HepG2 (cell line): ENCODE results near the gene ITPRIP. TPM values are rescaled to one million over a fixed set of nuclear protein-coding genes. Genes with fewer than 3 reads are reported as not detected.

Source experiments
- BATF2 ChIP-seq: sonication (generic); formaldehyde crosslinking; IDR thresholded peaks from 2 replicates; pipeline ENCODE4 v1.8.0; 2022; ENCODE audit warnings: mild to moderate bottlenecking, missing genetic modification reagents, moderate library complexity
- CAMTA2 ChIP-seq: sonication (generic); formaldehyde crosslinking; IDR thresholded peaks from 2 replicates; pipeline ENCODE4 v1.4.0; 2020; ENCODE audit warnings: mild to moderate bottlenecking, missing genetic modification reagents, borderline replicate concordance
- HNRNPH1 ChIP-seq: fragments of 200-400 bp; formaldehyde crosslinking; optimal IDR thresholded peaks from 2 replicates; pipeline ENCODE3; 2017; ENCODE audit warnings: mild to moderate bottlenecking, low read depth, low read length
- KMT2A ChIP-seq: sonication (generic); formaldehyde crosslinking; IDR thresholded peaks from 2 replicates; pipeline ENCODE4 v1.4.0; 2020; ENCODE audit warnings: missing genetic modification reagents
- PBX3 ChIP-seq: sonication (generic); formaldehyde crosslinking; IDR thresholded peaks from 2 replicates; pipeline ENCODE4 v1.8.1; 2023; ENCODE audit warnings: missing genetic modification reagents, inconsistent platforms, borderline replicate concordance
- RXRB ChIP-seq: IDR thresholded peaks from 2 replicates; pipeline ENCODE4 v1.6.1; 2016; ENCODE audit warnings: borderline replicate concordance, missing genetic modification reagents, missing compliant biosample characterization
- SIX4 ChIP-seq: sonication (generic); formaldehyde crosslinking; IDR thresholded peaks from 2 replicates; pipeline ENCODE4 v1.4.0; 2020; ENCODE audit warnings: missing genetic modification reagents
- SKI ChIP-seq: fragments of 450-650 bp; IDR thresholded peaks from one replicate; pipeline ENCODE4 v1.6.1; 2018; ENCODE audit warnings: mild to moderate bottlenecking; ENCODE audit not compliant: partially characterized antibody
- THAP8 ChIP-seq: sonication (generic); formaldehyde crosslinking; IDR thresholded peaks from 2 replicates; pipeline ENCODE4 v1.5.1; 2020; ENCODE audit warnings: missing genetic modification reagents, mild to moderate bottlenecking, borderline replicate concordance
- ZBTB1 ChIP-seq: sonication (generic); formaldehyde crosslinking; IDR thresholded peaks from 2 replicates; pipeline ENCODE4 v1.4.0; 2020; ENCODE audit warnings: missing genetic modification reagents, borderline replicate concordance
- ZBTB2 ChIP-seq: sonication (generic); formaldehyde crosslinking; IDR thresholded peaks from 2 replicates; pipeline ENCODE4 v1.8.0; 2022; ENCODE audit warnings: low read depth, missing genetic modification reagents
- ZBTB42 ChIP-seq: sonication (generic); formaldehyde crosslinking; IDR thresholded peaks from 2 replicates; pipeline ENCODE4 v1.5.0; 2020; ENCODE audit warnings: mild to moderate bottlenecking, missing genetic modification reagents
- ZIK1 ChIP-seq: sonication (generic); formaldehyde crosslinking; IDR thresholded peaks from 2 replicates; pipeline ENCODE4 v1.5.0; 2020; ENCODE audit warnings: mild to moderate bottlenecking, low read depth, missing genetic modification reagents, borderline replicate concordance
- ZNF101 ChIP-seq: sonication (generic); formaldehyde crosslinking; IDR thresholded peaks from 2 replicates; pipeline ENCODE4 v1.4.0; 2020; ENCODE audit warnings: mild to moderate bottlenecking, low read depth, missing genetic modification reagents, borderline replicate concordance
- ZNF138 ChIP-seq: sonication (generic); formaldehyde crosslinking; IDR thresholded peaks from 2 replicates; pipeline ENCODE4 v1.5.0; 2020; ENCODE audit warnings: mild to moderate bottlenecking, low read depth, missing genetic modification reagents
- ZNF343 ChIP-seq: sonication (generic); formaldehyde crosslinking; IDR thresholded peaks from 2 replicates; pipeline ENCODE4 v1.4.0; 2020; ENCODE audit warnings: mild to moderate bottlenecking, missing genetic modification reagents
- ZNF431 ChIP-seq: sonication (generic); formaldehyde crosslinking; IDR thresholded peaks from 2 replicates; pipeline ENCODE4 v1.9.0; 2022; ENCODE audit warnings: missing genetic modification reagents, low read depth, mild to moderate bottlenecking, borderline replicate concordance
- ZNF580 ChIP-seq: IDR thresholded peaks from 2 replicates; pipeline ENCODE4 v1.6.1; 2016; ENCODE audit warnings: low read depth, borderline replicate concordance
- ZNF7 ChIP-seq: IDR thresholded peaks from 2 replicates; pipeline ENCODE4 v1.6.1; 2016; ENCODE audit warnings: missing biosample characterization, missing genetic modification reagents
- ZNF710 ChIP-seq: sonication (generic); formaldehyde crosslinking; IDR thresholded peaks from 2 replicates; pipeline ENCODE4 v1.5.0; 2020; ENCODE audit warnings: mild to moderate bottlenecking, missing genetic modification reagents, borderline replicate concordance
- ZNF775 ChIP-seq: sonication (generic); formaldehyde crosslinking; IDR thresholded peaks from 2 replicates; pipeline ENCODE4 v1.4.0; 2020; ENCODE audit warnings: missing genetic modification reagents, mild to moderate bottlenecking, moderate library complexity, borderline replicate concordance
- ZNF782 ChIP-seq: sonication (generic); formaldehyde crosslinking; IDR thresholded peaks from 2 replicates; pipeline ENCODE4 v1.4.0; 2020; ENCODE audit warnings: missing genetic modification reagents, mild to moderate bottlenecking, borderline replicate concordance
- polyA plus RNA-seq, 8 experiments: library from polyadenylated mRNA; depleted of rRNA in 3 of 8; stranded (reverse) in 7 of 8; unstranded in 1 of 8; fragments of >200 nt; fragmentation: Illumina TruSeq in 4 of 8; extraction: Trizol in 4 of 8; gene quantifications; 2 replicates each; pipeline versions ENCODE4 v1.2.1 to v1.2.3, GENCODE V29; 2011 to 2016; ENCODE audit warnings: low read depth in 4 of 8, missing spikeins in 1 of 8, mixed read lengths in 1 of 8; ENCODE audit not compliant: insufficient read depth in 1 of 8
- total RNA-seq, 5 experiments: library from RNA; depleted of rRNA; stranded (reverse); fragments of >200 nt; fragmentation: Illumina TruSeq; extraction: Trizol; gene quantifications; 2 replicates each; pipeline ENCODE4 v1.2.3, GENCODE V29; 2016; ENCODE audit warnings: low read depth in 1 of 5

Gene ITPRIP
- total and polyA plus RNA-seq, 2 of the 13 experiments (the other 11 are each of a cell fraction or from before 2014, with no cell fraction given), result 1.00 to 2.8 TPM

- TF ChIP-seq ZNF710 (0 out of 2 replicates have a peak, but pooled peaks have one; percentile 30), SKI (no peak), SIX4 (CRISPR knock-in tag) (no peak), BATF2 (CRISPR knock-in tag) (no peak), ZBTB1 (CRISPR knock-in tag) (no peak), KMT2A (no peak), HNRNPH1 (no peak), ZNF431 (CRISPR knock-in tag) (no peak), ZBTB42 (CRISPR knock-in tag) (no peak), ZNF101 (CRISPR knock-in tag) (no peak), THAP8 (no peak), ZIK1 (CRISPR knock-in tag) (no peak), ZNF343 (CRISPR knock-in tag) (no peak), ZNF138 (CRISPR knock-in tag) (no peak), ZNF580 (CRISPR knock-in tag) (no peak), ZNF782 (CRISPR knock-in tag) (0 out of 2 replicates have a peak, but pooled peaks have one; percentile 39), RXRB (CRISPR knock-in tag) (no peak), ZNF7 (CRISPR knock-in tag) (no peak), CAMTA2 (CRISPR knock-in tag) (peak; percentile 71; the same call in 1 of the 2 replicates), ZNF775 (CRISPR knock-in tag) (no peak), PBX3 (no peak), ZBTB2 (CRISPR knock-in tag) (no peak)
Observed at GRCh38 chr10:104274762-104275721, 63.2 kb downstream of the ITPRIP start (continued).
